ENCODE results near the gene NPY2R.
A peak's percentile ranks its signal among the peaks of the same experiment; 100 is the strongest.

The NPY2R gene

GRCh38 chr4:155179216-155179615 lies 29.2 kb upstream of the NPY2R start:
- TF ChIP-seq CTCF (IDR thresholded peaks at IDR 0.05; ENCODE audit: low read depth, low read length, missing control alignments): no peak
- no peak overlapping the region for H3K4me3 ChIP-seq (replicated peaks; ENCODE audit: low read depth, low read length)
- no peak for DNase-seq (ENCODE audit: extremely low read depth, low read depth)

- H3K4me3 ChIP-seq (replicated peaks; ENCODE audit: low read depth, low read length): no peak overlapping the region
- no peak for TF ChIP-seq CTCF (IDR thresholded peaks at IDR 0.05; ENCODE audit: low read depth, low read length, missing control alignments)
- DNase-seq (ENCODE audit: extremely low read depth, low read depth): no peak
Measured at GRCh38 chr4:155186972-155187371, 21.5 kb upstream of the NPY2R start.

- no peak for TF ChIP-seq CTCF (IDR thresholded peaks at IDR 0.05; ENCODE audit: low read depth, low read length, missing control alignments)
- H3K4me3 ChIP-seq (replicated peaks; ENCODE audit: low read depth, low read length): no peak overlapping the region
- no peak for DNase-seq (ENCODE audit: extremely low read depth, low read depth)
Measured at GRCh38 chr4:155187989-155188388, 20.4 kb upstream of the NPY2R start.

- no peak for DNase-seq (ENCODE audit: extremely low read depth, low read depth)
- no peak overlapping the region for H3K4me3 ChIP-seq (replicated peaks; ENCODE audit: low read depth, low read length)
- no peak for TF ChIP-seq CTCF (IDR thresholded peaks at IDR 0.05; ENCODE audit: low read depth, low read length, missing control alignments)
Measured at GRCh38 chr4:155190099-155190498, 18.3 kb upstream of the NPY2R start.

- no peak for TF ChIP-seq CTCF (IDR thresholded peaks at IDR 0.05; ENCODE audit: low read depth, low read length, missing control alignments)
- H3K4me3 ChIP-seq (replicated peaks; ENCODE audit: low read depth, low read length): no peak overlapping the region
- no peak for DNase-seq (ENCODE audit: extremely low read depth, low read depth)
Measured at GRCh38 chr4:155197757-155198156, 10.7 kb upstream of the NPY2R start.

GRCh38 chr4:155207534-155208257 lies 740 bp upstream of the NPY2R start:
- no peak overlapping the region for H3K4me3 ChIP-seq (replicated peaks; ENCODE audit: low read depth, low read length)
- TF ChIP-seq CTCF (IDR thresholded peaks at IDR 0.05; ENCODE audit: low read depth, low read length, missing control alignments): peak; percentile 5
- DNase-seq (ENCODE audit: extremely low read depth, low read depth): no peak

GRCh38 chr4:155220025-155220424 lies 11.6 kb downstream of the NPY2R start:
- DNase-seq (ENCODE audit: extremely low read depth, low read depth): no peak
- TF ChIP-seq CTCF (IDR thresholded peaks at IDR 0.05; ENCODE audit: low read depth, low read length, missing control alignments): no peak

More at GRCh38 chr4:155220025-155220424, 11.6 kb downstream of the NPY2R start:
- no peak overlapping the region for H3K4me3 ChIP-seq (replicated peaks; ENCODE audit: low read depth, low read length)

Measured in HFF-Myc (cell line).